Lung (tissue), 12 donors: ENCODE measurements around the gene CARMIL3. TPM values are rescaled to one million over a fixed set of nuclear protein-coding genes. Genes with fewer than 3 reads are reported as not detected.

Experiments used
- ATAC-seq: fragments of 200-7000 bp; cut with Tn5 transposase; one replicate; pipeline ENCODE4 v1.9.1; 2020; ENCODE audit warnings: moderate number of reproducible peaks; ENCODE audit not compliant: insufficient read depth, low FRiP score
- DNase-seq, 3 donors: peaks; one replicate each; pipeline ENCODE4 v3.0.0-alpha.2; 2013 to 2017
- H3K27ac ChIP-seq, 2 donors: one replicate each; pipeline ENCODE4 v1.5.1; 2013; ENCODE audit warnings: mild to moderate bottlenecking in 2 of 2, moderate library complexity in 2 of 2, control low read depth in 1 of 2, inconsistent platforms in 1 of 2, low read depth in 1 of 2, low read length in 1 of 2
- H3K27me3 ChIP-seq, 3 donors: one replicate each; pipeline ENCODE4 v1.5.1; 2013; ENCODE audit warnings: low read length in 2 of 3; ENCODE audit not compliant: control insufficient read depth in 3 of 3, insufficient read depth in 3 of 3
- H3K36me3 ChIP-seq, 4 donors: one replicate each; pipeline ENCODE4 v1.5.1; 2013; ENCODE audit warnings: low read length in 4 of 4, mild to moderate bottlenecking in 1 of 4, moderate library complexity in 1 of 4; ENCODE audit not compliant: control insufficient read depth in 4 of 4, insufficient read depth in 4 of 4
- H3K4me1 ChIP-seq, 5 donors: one replicate each; pipeline ENCODE4 v1.5.1; 2013; ENCODE audit warnings: low read length in 5 of 5, mild to moderate bottlenecking in 2 of 5, moderate library complexity in 1 of 5; ENCODE audit not compliant: control insufficient read depth in 5 of 5, insufficient read depth in 5 of 5
- H3K4me3 ChIP-seq: one replicate; pipeline ENCODE4 v1.5.1; 2013; ENCODE audit warnings: mild to moderate bottlenecking, control low read depth, moderate library complexity
- H3K9ac ChIP-seq, 2 donors: one replicate each; pipeline ENCODE4 v1.5.1; 2013; ENCODE audit warnings: low read length in 2 of 2, control low read depth in 1 of 2; ENCODE audit not compliant: insufficient read depth in 1 of 2
- H3K9me3 ChIP-seq, 4 donors: one replicate each; pipeline ENCODE4 v1.5.1; 2013; ENCODE audit warnings: low read length in 3 of 4, mild to moderate bottlenecking in 1 of 4, moderate library complexity in 1 of 4; ENCODE audit not compliant: control insufficient read depth in 4 of 4, insufficient read depth in 3 of 4
- WGBS, 2 donors: extraction: QIAGEN DNeasy Blood & Tissue Kit; methylation state at CpG; one replicate each; pipeline ENCODE4 v1.1.7; 2013; 5-methylcytosine and 5-hydroxymethylcytosine counted together
- polyA plus RNA-seq, 2 donors: library from polyadenylated mRNA; stranded (reverse); fragments of 200-250 nt; gene quantifications; one replicate each; pipeline ENCODE4 v1.2.1, GENCODE V29; 2013
- total RNA-seq, 2 donors: library from RNA; depleted of rRNA in 1 of 2; stranded (reverse); fragments of >200 nt in 1 of 2; gene quantifications; one replicate each; pipeline ENCODE4 v1.2.1, GENCODE V29; 2014 to 2021
- TF ChIP-seq, protein P1 (sequence below): IDR thresholded peaks from 2 replicates; pipeline ENCODE4 v1.5.1; 2012; ENCODE audit warnings: mild to moderate bottlenecking; ENCODE audit errors: control extremely low read depth, extremely low read depth
- donor health status: control.
- donor health status: control.
- donor health status: Bipolar disorder and iron deficiency.
- donor health status: healthy.
- donor health status: DM: yes; HTN: yes; CAD: no.

Gene CARMIL3
- total and polyA plus RNA-seq, 4 donors: 0.37 to 2.4 (median 0.78) TPM

DNA sequence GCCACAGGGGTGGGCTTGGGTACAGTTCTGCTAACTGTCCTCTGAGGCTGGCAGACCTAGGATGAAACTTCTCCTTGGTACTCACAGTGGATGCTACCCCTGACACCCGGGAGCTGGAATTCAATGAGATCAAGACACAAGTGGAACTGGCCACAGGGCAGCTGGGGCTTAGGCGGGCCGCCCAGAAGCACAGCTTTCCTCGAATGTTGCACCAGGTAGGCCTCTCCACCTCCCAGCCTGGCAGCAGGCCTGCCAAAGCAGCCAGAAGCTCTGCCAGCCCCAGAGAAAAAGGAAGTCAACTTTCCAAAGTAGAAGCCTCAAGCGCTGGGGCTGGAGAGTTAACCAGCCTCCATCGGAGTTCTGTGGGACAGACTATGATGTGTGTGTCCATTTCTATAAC, 65.4 kb downstream of the CARMIL3 start:
- Histone ChIP-seq H3K9ac (no peak overlapping the region), H3K27me3 (no peaks in the 10 kb centered on the region), H3K27ac (no peak overlapping the region), H3K4me3 (no peak overlapping the region), H3K9me3 (no peaks in the 10 kb centered on the region), H3K4me1 (peaks cover 0 to 18% (median 7%) of the 10 kb centered on the region in 5 donors), H3K36me3 (peaks cover 23 to 38% (median 25%) of the 10 kb centered on the region in 4 donors)
- WGBS, 2 donors: 87 to 90% methylated on average over 6 of the region's 6 CpGs
- ATAC-seq: no peak
- no peak for DNase-seq
- TF ChIP-seq, protein P1, sequence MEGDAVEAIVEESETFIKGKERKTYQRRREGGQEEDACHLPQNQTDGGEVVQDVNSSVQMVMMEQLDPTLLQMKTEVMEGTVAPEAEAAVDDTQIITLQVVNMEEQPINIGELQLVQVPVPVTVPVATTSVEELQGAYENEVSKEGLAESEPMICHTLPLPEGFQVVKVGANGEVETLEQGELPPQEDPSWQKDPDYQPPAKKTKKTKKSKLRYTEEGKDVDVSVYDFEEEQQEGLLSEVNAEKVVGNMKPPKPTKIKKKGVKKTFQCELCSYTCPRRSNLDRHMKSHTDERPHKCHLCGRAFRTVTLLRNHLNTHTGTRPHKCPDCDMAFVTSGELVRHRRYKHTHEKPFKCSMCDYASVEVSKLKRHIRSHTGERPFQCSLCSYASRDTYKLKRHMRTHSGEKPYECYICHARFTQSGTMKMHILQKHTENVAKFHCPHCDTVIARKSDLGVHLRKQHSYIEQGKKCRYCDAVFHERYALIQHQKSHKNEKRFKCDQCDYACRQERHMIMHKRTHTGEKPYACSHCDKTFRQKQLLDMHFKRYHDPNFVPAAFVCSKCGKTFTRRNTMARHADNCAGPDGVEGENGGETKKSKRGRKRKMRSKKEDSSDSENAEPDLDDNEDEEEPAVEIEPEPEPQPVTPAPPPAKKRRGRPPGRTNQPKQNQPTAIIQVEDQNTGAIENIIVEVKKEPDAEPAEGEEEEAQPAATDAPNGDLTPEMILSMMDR: no peak

Other genes with a start within 250 kb of the CARMIL3 start
- 10 to 100 TPM; 36.0 to 37.3 TPM for gene DHRS4, start 98.2 kb upstream of the CARMIL3 start, total RNA-seq
- 10 to 100 TPM; 45.0 to 45.9 TPM for gene DHRS4, start 98.2 kb upstream of the CARMIL3 start, polyA plus RNA-seq
- 10 to 100 TPM; 17.0 to 29.2 TPM for gene DHRS4L2, start 63.1 kb upstream of the CARMIL3 start, total RNA-seq
- 10 to 100 TPM; 30.4 to 44.7 TPM for gene DHRS4L2, start 63.1 kb upstream of the CARMIL3 start, polyA plus RNA-seq
- not detected for gene CPNE6, start 19.6 kb downstream of the CARMIL3 start, total RNA-seq
- gene CPNE6, start 19.6 kb downstream of the CARMIL3 start, polyA plus RNA-seq: not detected
- gene PCK2, start 42.3 kb downstream of the CARMIL3 start, total RNA-seq: 10 to 100 TPM in 1 of 2 donors, 1 to 10 TPM in 1; 8.9 to 91.7 TPM
- gene PCK2, start 42.3 kb downstream of the CARMIL3 start, polyA plus RNA-seq: 10 to 100 TPM; 35.2 to 41.2 TPM
- 100 to 1,000 TPM in 1 of 2 donors, 10 to 100 TPM in 1; 68.9 to 153 TPM for gene DCAF11, start 62.8 kb downstream of the CARMIL3 start, total RNA-seq
- 10 to 100 TPM; 26.4 to 59.4 TPM for gene DCAF11, start 62.8 kb downstream of the CARMIL3 start, polyA plus RNA-seq
- 1 to 10 TPM; 3.6 to 5.4 TPM for gene NRL, start 62.9 kb downstream of the CARMIL3 start, total RNA-seq
- 1 to 10 TPM; 2.7 TPM for gene NRL, start 62.9 kb downstream of the CARMIL3 start, polyA plus RNA-seq
- under 1 TPM; 0.48 to 0.83 TPM for gene FITM1, start 78.7 kb downstream of the CARMIL3 start, total RNA-seq
- gene FITM1, start 78.7 kb downstream of the CARMIL3 start, polyA plus RNA-seq: 1 to 10 TPM in 1 of 2 donors, under 1 TPM in 1; 0.93 to 1.4 TPM
- 100 to 1,000 TPM; 125 to 192 TPM for gene PSME1, start 84.2 kb downstream of the CARMIL3 start, total RNA-seq
- 100 to 1,000 TPM; 286 to 311 TPM for gene PSME1, start 84.2 kb downstream of the CARMIL3 start, polyA plus RNA-seq
- 10 to 100 TPM in 1 of 2 donors, 1 to 10 TPM in 1; 4.6 to 24.3 TPM for gene EMC9, start 89.6 kb downstream of the CARMIL3 start, total RNA-seq
- gene EMC9, start 89.6 kb downstream of the CARMIL3 start, polyA plus RNA-seq: 10 to 100 TPM; 15.7 to 29.4 TPM
- 100 to 1,000 TPM in 1 of 2 donors, 10 to 100 TPM in 1; 89.1 to 178 TPM for gene PSME2, start 94.6 kb downstream of the CARMIL3 start, total RNA-seq
- gene PSME2, start 94.6 kb downstream of the CARMIL3 start, polyA plus RNA-seq: 100 to 1,000 TPM; 283 to 328 TPM
- gene RNF31, start 95.5 kb downstream of the CARMIL3 start, total RNA-seq: 10 to 100 TPM; 31.7 to 82.4 TPM
- gene RNF31, start 95.5 kb downstream of the CARMIL3 start, polyA plus RNA-seq: 10 to 100 TPM; 44.1 to 78.6 TPM
- gene IRF9, start 109.3 kb downstream of the CARMIL3 start, total RNA-seq: 100 to 1,000 TPM in 1 of 2 donors, 10 to 100 TPM in 1; 75.3 to 111 TPM
- 100 to 1,000 TPM in 1 of 2 donors, 10 to 100 TPM in 1; 79.9 to 124 TPM for gene IRF9, start 109.3 kb downstream of the CARMIL3 start, polyA plus RNA-seq
- gene REC8, start 120.1 kb downstream of the CARMIL3 start, total RNA-seq: 10 to 100 TPM; 13.3 to 48.1 TPM
- gene REC8, start 120.1 kb downstream of the CARMIL3 start, polyA plus RNA-seq: 10 to 100 TPM; 23.8 to 35.1 TPM
- 10 to 100 TPM; 22.0 to 78.9 TPM for gene IPO4, start 136.8 kb downstream of the CARMIL3 start, total RNA-seq
- gene IPO4, start 136.8 kb downstream of the CARMIL3 start, polyA plus RNA-seq: 10 to 100 TPM; 13.0 to 34.8 TPM
- gene TM9SF1, start 143.4 kb downstream of the CARMIL3 start, total RNA-seq: 10 to 100 TPM; 42.3 to 71.9 TPM
- gene TM9SF1, start 143.4 kb downstream of the CARMIL3 start, polyA plus RNA-seq: 10 to 100 TPM; 32.7 to 61.7 TPM
- gene TSSK4, start 153.7 kb downstream of the CARMIL3 start, total RNA-seq: 1 to 10 TPM in 1 of 2 donors, not detected in 1; 1.2 TPM
- gene TSSK4, start 153.7 kb downstream of the CARMIL3 start, polyA plus RNA-seq: under 1 TPM; 0.02 to 0.10 TPM
- gene CHMP4A, start 161.5 kb downstream of the CARMIL3 start, total RNA-seq: 10 to 100 TPM; 37.2 to 50.8 TPM
- 100 to 1,000 TPM in 1 of 2 donors, 10 to 100 TPM in 1; 70.4 to 103 TPM for gene CHMP4A, start 161.5 kb downstream of the CARMIL3 start, polyA plus RNA-seq
- gene MDP1, start 164.1 kb downstream of the CARMIL3 start, total RNA-seq: 10 to 100 TPM; 20.8 to 24.8 TPM
- gene MDP1, start 164.1 kb downstream of the CARMIL3 start, polyA plus RNA-seq: 10 to 100 TPM; 17.2 to 31.4 TPM
- 100 to 1,000 TPM in 1 of 2 donors, 10 to 100 TPM in 1; 69.5 to 147 TPM for gene NEDD8, start 180.4 kb downstream of the CARMIL3 start, total RNA-seq
- gene NEDD8, start 180.4 kb downstream of the CARMIL3 start, polyA plus RNA-seq: 100 to 1,000 TPM; 242 to 246 TPM
- gene GMPR2, start 180.9 kb downstream of the CARMIL3 start, total RNA-seq: 10 to 100 TPM; 63.1 TPM
- gene GMPR2, start 180.9 kb downstream of the CARMIL3 start, polyA plus RNA-seq: 10 to 100 TPM; 42.9 to 71.1 TPM
- 10 to 100 TPM; 48.2 to 89.1 TPM for gene TINF2, start 190.6 kb downstream of the CARMIL3 start, total RNA-seq
- 10 to 100 TPM; 45.2 to 82.6 TPM for gene TINF2, start 190.6 kb downstream of the CARMIL3 start, polyA plus RNA-seq
- 1 to 10 TPM; 1.9 to 8.8 TPM for gene TGM1, start 211.2 kb downstream of the CARMIL3 start, total RNA-seq
- 10 to 100 TPM in 1 of 2 donors, 1 to 10 TPM in 1; 9.8 to 11.3 TPM for gene TGM1, start 211.2 kb downstream of the CARMIL3 start, polyA plus RNA-seq
- 10 to 100 TPM; 19.7 to 55.8 TPM for gene RABGGTA, start 219.6 kb downstream of the CARMIL3 start, total RNA-seq
- gene RABGGTA, start 219.6 kb downstream of the CARMIL3 start, polyA plus RNA-seq: 10 to 100 TPM; 40.3 to 45.4 TPM
- 10 to 100 TPM; 20.8 to 24.0 TPM for gene DHRS1, start 247.8 kb downstream of the CARMIL3 start, total RNA-seq
- gene DHRS1, start 247.8 kb downstream of the CARMIL3 start, polyA plus RNA-seq: 10 to 100 TPM; 20.6 to 27.8 TPM
- gene NOP9, start 247.8 kb downstream of the CARMIL3 start, total RNA-seq: 10 to 100 TPM; 14.1 to 25.9 TPM
- gene NOP9, start 247.8 kb downstream of the CARMIL3 start, polyA plus RNA-seq: 10 to 100 TPM; 12.1 to 13.5 TPM